Measurements from ENCODE around the gene PPP1R14D.
A peak's percentile ranks its signal among the peaks of the same experiment; 100 is the strongest.

The PPP1R14D gene

GRCh38 chr15:40787344-40787841, 41.1 kb downstream of the PPP1R14D start:
- peak in 2 of 3 experiments; percentile 45 to 57 for DNase-seq (ENCODE audit: low read depth in 3 of 3)

- DNase-seq (ENCODE audit: low read depth in 3 of 3), result no peak
These were observed 42.7 kb downstream of the PPP1R14D start for GRCh38 chr15:40785814-40786213.

GRCh38 chr15:40785164-40785563, 43.3 kb downstream of the PPP1R14D start:
- no peak for DNase-seq (ENCODE audit: low read depth in 3 of 3)

GRCh38 chr15:40782609-40783227, 45.8 kb downstream of the PPP1R14D start:
- DNase-seq (ENCODE audit: low read depth in 3 of 3), result peak; percentile 56 to 67 (median 63)

- no peak for DNase-seq (ENCODE audit: low read depth in 3 of 3)
These were observed 51.9 kb downstream of the PPP1R14D start for GRCh38 chr15:40776537-40777141.

GRCh38 chr15:40775740-40776536, 52.6 kb downstream of the PPP1R14D start:
- DNase-seq (ENCODE audit: low read depth in 3 of 3), result no peak

GRCh38 chr15:40775007-40775406, 53.5 kb downstream of the PPP1R14D start:
- DNase-seq (ENCODE audit: low read depth in 3 of 3), result no peak

- no peak for DNase-seq (ENCODE audit: low read depth in 3 of 3)
These were observed 54.6 kb downstream of the PPP1R14D start for GRCh38 chr15:40773902-40774301.

- no peak for DNase-seq (ENCODE audit: low read depth in 3 of 3)
These were observed 55.0 kb downstream of the PPP1R14D start for GRCh38 chr15:40773496-40773895.

- no peak for DNase-seq (ENCODE audit: low read depth in 3 of 3)
These were observed 56.5 kb downstream of the PPP1R14D start for GRCh38 chr15:40772014-40772413.

- DNase-seq (ENCODE audit: low read depth in 3 of 3), result no peak
These were observed 57.3 kb downstream of the PPP1R14D start for GRCh38 chr15:40771242-40771641.

- no peak for DNase-seq (ENCODE audit: low read depth in 3 of 3)
These were observed 58.3 kb downstream of the PPP1R14D start for GRCh38 chr15:40770147-40770721.

- DNase-seq (ENCODE audit: low read depth in 3 of 3), result peak; percentile 50 to 69 (median 62)
These were observed 59.0 kb downstream of the PPP1R14D start, which contains the start of gene C15orf62 for GRCh38 chr15:40769274-40770146. TSS of gene C15orf62 (plus strand) at chr15:40769980. CDS start at chr15:40770496, 516 bp downstream.

GRCh38 chr15:40768521-40769273, 59.8 kb downstream of the PPP1R14D start:
- no peak for DNase-seq (ENCODE audit: low read depth in 3 of 3)

GRCh38 chr15:40767838-40768500, 60.5 kb downstream of the PPP1R14D start:
- no peak for DNase-seq (ENCODE audit: low read depth in 3 of 3)

- DNase-seq (ENCODE audit: low read depth in 3 of 3), result no peak
These were observed 61.3 kb downstream of the PPP1R14D start for GRCh38 chr15:40766906-40767837.

- DNase-seq (ENCODE audit: low read depth in 3 of 3), result no peak
These were observed 62.2 kb downstream of the PPP1R14D start for GRCh38 chr15:40766194-40766815.
